Measurements from ENCODE around the gene FAM200A.

DNA sequence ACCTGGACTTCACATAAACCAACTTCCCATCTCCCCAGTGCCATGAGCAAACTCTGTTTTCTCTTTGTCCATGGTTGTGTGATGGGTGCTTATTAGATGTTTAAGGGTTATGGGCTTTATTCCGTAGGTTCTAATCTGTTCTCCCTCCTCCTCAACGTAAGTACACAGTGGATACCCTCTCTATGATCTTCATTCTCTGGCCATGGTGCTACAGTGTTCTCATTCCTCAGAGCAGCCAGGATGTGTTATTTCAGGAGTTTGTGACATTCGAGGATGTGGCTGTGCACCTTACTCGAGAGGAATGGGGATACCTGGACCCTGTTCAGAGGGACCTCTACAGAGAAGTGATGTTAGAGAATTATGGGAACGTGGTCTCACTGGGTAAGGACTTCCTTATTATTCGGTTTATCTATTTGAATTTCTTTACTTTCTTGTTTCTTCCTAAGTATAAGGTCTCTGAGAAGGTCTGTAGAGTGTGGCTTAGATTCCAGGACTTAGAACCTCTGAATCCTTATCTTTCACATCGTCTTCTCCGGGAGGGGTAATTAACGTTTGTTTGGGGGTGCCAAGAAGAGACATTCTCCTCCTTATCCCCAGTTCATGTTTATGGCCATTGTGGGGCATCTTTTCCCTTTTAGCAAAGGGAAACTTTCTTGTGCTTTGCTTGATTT lies 10.3 kb upstream of the FAM200A start:
- TF ChIP-seq, protein P1, sequence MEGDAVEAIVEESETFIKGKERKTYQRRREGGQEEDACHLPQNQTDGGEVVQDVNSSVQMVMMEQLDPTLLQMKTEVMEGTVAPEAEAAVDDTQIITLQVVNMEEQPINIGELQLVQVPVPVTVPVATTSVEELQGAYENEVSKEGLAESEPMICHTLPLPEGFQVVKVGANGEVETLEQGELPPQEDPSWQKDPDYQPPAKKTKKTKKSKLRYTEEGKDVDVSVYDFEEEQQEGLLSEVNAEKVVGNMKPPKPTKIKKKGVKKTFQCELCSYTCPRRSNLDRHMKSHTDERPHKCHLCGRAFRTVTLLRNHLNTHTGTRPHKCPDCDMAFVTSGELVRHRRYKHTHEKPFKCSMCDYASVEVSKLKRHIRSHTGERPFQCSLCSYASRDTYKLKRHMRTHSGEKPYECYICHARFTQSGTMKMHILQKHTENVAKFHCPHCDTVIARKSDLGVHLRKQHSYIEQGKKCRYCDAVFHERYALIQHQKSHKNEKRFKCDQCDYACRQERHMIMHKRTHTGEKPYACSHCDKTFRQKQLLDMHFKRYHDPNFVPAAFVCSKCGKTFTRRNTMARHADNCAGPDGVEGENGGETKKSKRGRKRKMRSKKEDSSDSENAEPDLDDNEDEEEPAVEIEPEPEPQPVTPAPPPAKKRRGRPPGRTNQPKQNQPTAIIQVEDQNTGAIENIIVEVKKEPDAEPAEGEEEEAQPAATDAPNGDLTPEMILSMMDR (IDR thresholded peaks at IDR 0.05 in 8 of 11, conservative IDR thresholded peaks at IDR 0.05 in 3 of 11): no peak
- TF ChIP-seq POLR2AphosphoS5 (IDR thresholded peaks at IDR 0.05): no peak
- no peak for TF ChIP-seq POLR2A (IDR thresholded peaks at IDR 0.05)
